Lower leg skin (tissue), 4 donors: ENCODE data around the gene PON2. TPM values are rescaled to one million over a fixed set of nuclear protein-coding genes. Genes with fewer than 3 reads are reported as not detected.
A peak's percentile ranks its signal among the peaks of the same experiment; 100 is the strongest.

Experiments used
- DNase-seq, 2 donors: peaks; one replicate each; pipeline ENCODE4 v3.0.0-alpha.2; 2019; ENCODE audit warnings: low spot score in 2 of 2
- H3K4me3 ChIP-seq: fragments of 200-600 bp; sonication (generic); 2 replicates; pipeline ENCODE4 v1.5.1; 2017; ENCODE audit warnings: mild to moderate bottlenecking, low read depth; ENCODE audit not compliant: poor library complexity, severe bottlenecking
- CTCF ChIP-seq, 3 donors: fragments of 450-650 bp; IDR thresholded peaks; one replicate each; pipeline ENCODE4 v1.5.1; 2016; ENCODE audit warnings: antibody characterized with exemption in 3 of 3, mild to moderate bottlenecking in 3 of 3, moderate library complexity in 2 of 3
- POLR2A ChIP-seq, 2 donors: fragments of 450-650 bp; IDR thresholded peaks; one replicate each; pipeline ENCODE4 v1.6.1; 2016 to 2017; ENCODE audit warnings: antibody characterized with exemption in 2 of 2, mild to moderate bottlenecking in 1 of 2, moderate library complexity in 1 of 2
- WGBS, 2 donors: methylation state at CpG; one replicate each; pipeline ENCODE4 v1.1.5; 2018; 5-methylcytosine and 5-hydroxymethylcytosine counted together
- intact Hi-C: fragments of 100-400 bp; cut with DNase I; formaldehyde crosslinking; loops from one replicate; pipeline ENCODE4 v1.15.0; 2023; ENCODE audit warnings: low total_unique reads
- total RNA-seq, 4 donors: library from RNA; depleted of rRNA; stranded (reverse); fragments of >200 nt; gene quantifications; one replicate each; pipeline ENCODE4 v1.1.0, GENCODE V29; 2016

PON2 gene
- total RNA-seq, 4 donors from 2014 or later, result 77.7 to 101 (median 86.0) TPM

- 67 to 75% methylated on average over 2 of the region's 2 CpGs for WGBS, 2 donors
- no peak for DNase-seq
- H3K4me3 ChIP-seq, result no peak overlapping the region
- TF ChIP-seq CTCF (IDR thresholded peaks at IDR 0.05), result no peak
- TF ChIP-seq POLR2A (IDR thresholded peaks at IDR 0.05), result no peak
- intact Hi-C loops, result no loop called here
These were observed 19.7 kb upstream of the PON2 start for GRCh38 chr7:95454438-95455045.

GRCh38 chr7:95446618-95447017 lies 11.8 kb upstream of the PON2 start:
- no peak for DNase-seq
- no peak overlapping the region for H3K4me3 ChIP-seq
- no peak for TF ChIP-seq CTCF (IDR thresholded peaks at IDR 0.05)
- TF ChIP-seq POLR2A (IDR thresholded peaks at IDR 0.05), result no peak
- intact Hi-C loops, result no loop called here
- WGBS, 2 donors, result 92 to 96% methylated on average over 3 of the region's 3 CpGs

GRCh38 chr7:95444796-95445195 lies 10.0 kb upstream of the PON2 start:
- DNase-seq, result no peak
- intact Hi-C loops, result no loop called here
- WGBS, 2 donors, result 77 to 85% methylated on average over 2 of the region's 2 CpGs
- no peak for TF ChIP-seq POLR2A (IDR thresholded peaks at IDR 0.05)
- no peak overlapping the region for H3K4me3 ChIP-seq

- H3K4me3 ChIP-seq, result no peak overlapping the region
- intact Hi-C loops, result no loop called here
- WGBS, 2 donors, result 80% methylated on average over 7 of the region's 7 CpGs
- DNase-seq, result no peak
- no peak for TF ChIP-seq POLR2A (IDR thresholded peaks at IDR 0.05)
- TF ChIP-seq CTCF (IDR thresholded peaks at IDR 0.05), result no peak
These were observed 6.4 kb upstream of the PON2 start for GRCh38 chr7:95441042-95441823.

- WGBS, 2 donors, result 91 to 96% methylated on average over 3 of the region's 3 CpGs
- TF ChIP-seq POLR2A (IDR thresholded peaks at IDR 0.05) (no peak), CTCF (IDR thresholded peaks at IDR 0.05) (peak in 1 of 3 donors; percentile 50)
- DNase-seq, result no peak
- no peak overlapping the region for H3K4me3 ChIP-seq
- intact Hi-C loops, result no loop called here
These were observed 5.7 kb upstream of the PON2 start for GRCh38 chr7:95440394-95441038.

- no peak overlapping the region for H3K4me3 ChIP-seq
- 69 to 74% methylated on average over 4 of the region's 4 CpGs for whole genome bisulfite sequencing, 2 donors
- TF ChIP-seq POLR2A (IDR thresholded peaks at IDR 0.05) (no peak), CTCF (IDR thresholded peaks at IDR 0.05) (no peak)
- no peak for DNase-seq
- intact Hi-C loops, result no loop called here
These were observed 1.6 kb upstream of the PON2 start for GRCh38 chr7:95436407-95436806.
